Right lobe of liver (tissue), 6 donors: Measurements from ENCODE around the gene BACH1. TPM values are rescaled to one million over a fixed set of nuclear protein-coding genes. Genes with fewer than 3 reads are reported as not detected.

Experiments
- ATAC-seq, 4 donors: fragments of 200-7000 bp; cut with Tn5 transposase; one replicate each; pipeline ENCODE4 v1.9.1; 2020; ENCODE audit warnings: mild to moderate bottlenecking in 4 of 4, moderate library complexity in 4 of 4
- DNase-seq, 3 donors: peaks; one replicate each; pipeline ENCODE4 v3.0.0-alpha.2; 2020
- H3K27ac ChIP-seq, 3 donors: fragments of 200-600 bp; one replicate each; pipeline ENCODE4 v1.8.0; 2022
- H3K27me3 ChIP-seq, 2 donors: fragments of 200-600 bp; one replicate each; pipeline ENCODE4 v1.8.0; 2022
- H3K36me3 ChIP-seq, 4 donors: fragments of 200-600 bp; sonication (generic) in 1 of 4; one replicate each; pipeline versions ENCODE4 v1.5.1 to v1.8.0; 2017 to 2022; ENCODE audit warnings: control low read depth in 1 of 4
- H3K4me1 ChIP-seq, 4 donors: fragments of 200-600 bp; sonication (generic) in 1 of 4; one replicate each; pipeline versions ENCODE4 v1.5.1 to v1.8.0; 2017 to 2022; ENCODE audit warnings: control low read depth in 1 of 4
- H3K4me3 ChIP-seq, 3 donors: fragments of 200-600 bp; one replicate each; pipeline ENCODE4 v1.8.0; 2022
- H3K9me3 ChIP-seq, 4 donors: fragments of 200-600 bp; sonication (generic) in 1 of 4; one replicate each; pipeline versions ENCODE4 v1.5.1 to v1.8.0; 2017 to 2022; ENCODE audit warnings: control low read depth in 1 of 4
- CTCF ChIP-seq, 4 donors: fragments of 200-600 bp in 3 of 4; fragments of 450-650 bp in 1 of 4; IDR thresholded peaks; one replicate each; pipeline versions ENCODE4 v1.5.1 to v1.8.0; 2016 to 2022; ENCODE audit warnings: antibody characterized with exemption in 4 of 4, mild to moderate bottlenecking in 2 of 4
- POLR2A ChIP-seq: fragments of 450-650 bp; IDR thresholded peaks from one replicate; pipeline ENCODE4 v1.6.1; 2017; ENCODE audit warnings: antibody characterized with exemption, mild to moderate bottlenecking
- WGBS: methylation state at CpG from one replicate; pipeline ENCODE4 v1.1.6; 2018; ENCODE audit warnings: low coverage, low lambda C conversion rate; ENCODE audit not compliant: insufficient coverage; ENCODE audit errors: missing lambda C conversion rate; 5-methylcytosine and 5-hydroxymethylcytosine counted together
- intact Hi-C, 2 donors: fragments of 100-400 bp; cut with DNase I; formaldehyde crosslinking; loops; one replicate each; pipeline versions ENCODE4 v1.11.2 to v1.14.1; 2022
- total RNA-seq, 6 experiments: library from RNA; depleted of rRNA in 2 of 6; stranded (reverse); fragments of >200 nt in 2 of 6; fragmentation: NEBNext Ultra II Directional in 3 of 6; extraction: Animal tissue kit (Norgen Biotek cat#: 25700) in 3 of 6; gene quantifications; one replicate each; pipeline versions ENCODE4 v1.1.0 to v1.2.4, GENCODE V29; 2016 to 2023
- donor health status: DM: no; HTN: yes; CAD: no.
- donor health status: DM: no; HTN: no; CAD: no.
- donor health status: DM: no; HTN: no; CAD: no.
- donor health status: DM: no; HTN: yes; CAD: no.
- donor health status: DM: no; HTN: yes; CAD: no.

BACH1 gene
- total RNA-seq, 6 experiments from 2014 or later = 22.7 to 57.5 (median 27.2) TPM

GRCh38 chr21:29303288-29303687 lies 4.6 kb downstream of the BACH1 start:
- H3K36me3 ChIP-seq = no peaks in the 10 kb centered on the region
- DNase-seq (no peak), ATAC-seq (no peak)
- TF ChIP-seq POLR2A (no peak), CTCF (IDR thresholded peaks at IDR 0.05) (no peak)
- no peaks in the 10 kb centered on the region for H3K27me3 ChIP-seq
- H3K9me3 ChIP-seq = no peaks in the 10 kb centered on the region
- WGBS = 2% methylated on average over 2 of the region's 2 CpGs
- intact Hi-C loops = no loop called here
- H3K27ac ChIP-seq = peak overlapping the region in 1 of 3 donors; percentile 30
- no peak overlapping the region for H3K4me3 ChIP-seq
- H3K4me1 ChIP-seq = peaks cover 0 to 64% (median 23%) of the 10 kb centered on the region in 4 donors

- H3K9me3 ChIP-seq = no peaks in the 10 kb centered on the region
- ATAC-seq (no peak), DNase-seq (no peak)
- TF ChIP-seq CTCF (IDR thresholded peaks at IDR 0.05) (no peak), POLR2A (no peak)
- no peak overlapping the region for H3K4me3 ChIP-seq
- intact Hi-C loops = no loop called here
- 32% methylated on average over 2 of the region's 2 CpGs for WGBS
- no peaks in the 10 kb centered on the region for H3K36me3 ChIP-seq
- H3K27ac ChIP-seq = no peak overlapping the region
- peaks cover 0 to 64% (median 23%) of the 10 kb centered on the region in 4 donors for H3K4me1 ChIP-seq
- no peaks in the 10 kb centered on the region for H3K27me3 ChIP-seq
These were observed 5.9 kb downstream of the BACH1 start for GRCh38 chr21:29304597-29304996.

- Histone ChIP-seq H3K4me1 (peaks cover 0 to 64% (median 23%) of the 10 kb centered on the region in 4 donors), H3K4me3 (no peak overlapping the region), H3K36me3 (no peaks in the 10 kb centered on the region), H3K27ac (peak overlapping the region in 1 of 3 donors; percentile 2), H3K27me3 (no peaks in the 10 kb centered on the region), H3K9me3 (no peaks in the 10 kb centered on the region)
- WGBS = 19% methylated on average over 3 of the region's 3 CpGs
- ATAC-seq (peak in 1 of 4 donors; percentile 7), DNase-seq (no peak)
- intact Hi-C loops = no loop called here
- TF ChIP-seq CTCF (IDR thresholded peaks at IDR 0.05) (no peak), POLR2A (no peak)
These were observed 6.3 kb downstream of the BACH1 start for GRCh38 chr21:29305068-29305467.

- intact Hi-C loops = no loop called here
- TF ChIP-seq POLR2A (no peak), CTCF (IDR thresholded peaks at IDR 0.05) (no peak)
- no peak for ATAC-seq
- no peaks in the 10 kb centered on the region for H3K27me3 ChIP-seq
- peaks cover 0 to 60% (median 22%) of the 10 kb centered on the region in 4 donors for H3K4me1 ChIP-seq
- H3K27ac ChIP-seq = peak overlapping the region in 1 of 3 donors; percentile 2
- H3K36me3 ChIP-seq = no peaks in the 10 kb centered on the region
- 0% methylated on average over 1 of the region's 1 CpG for WGBS
- no peaks in the 10 kb centered on the region for H3K9me3 ChIP-seq
- DNase-seq = no peak
- H3K4me3 ChIP-seq = no peak overlapping the region
These were observed 6.8 kb downstream of the BACH1 start for GRCh38 chr21:29305561-29305960.

GRCh38 chr21:29306920-29307319 lies 8.2 kb downstream of the BACH1 start:
- intact Hi-C loops = no loop called here
- peak in 1 of 4 donors; percentile 29 for ATAC-seq

More at GRCh38 chr21:29306920-29307319, 8.2 kb downstream of the BACH1 start:
- Histone ChIP-seq H3K9me3 (no peaks in the 10 kb centered on the region), H3K4me1 (peaks cover 0 to 56% (median 18%) of the 10 kb centered on the region in 4 donors), H3K27ac (no peak overlapping the region), H3K36me3 (no peaks in the 10 kb centered on the region), H3K4me3 (no peak overlapping the region), H3K27me3 (no peaks in the 10 kb centered on the region)
- 42% methylated on average over 3 of the region's 3 CpGs for WGBS
- no peak for TF ChIP-seq POLR2A
- TF ChIP-seq CTCF (IDR thresholded peaks at IDR 0.05) = no peak
- DNase-seq = no peak
